Activated T-cell treated with anti-CD3 and anti-CD28 coated beads, Interleukin-2, amount 50 U/mL, for 72 hours (primary cell): ENCODE measurements around the gene ESR2. TPM values are rescaled to one million over a fixed set of nuclear protein-coding genes. Genes with fewer than 3 reads are reported as not detected.
A peak's percentile ranks its signal among the peaks of the same experiment; 100 is the strongest.

Experiments used
- ATAC-seq, 2 donors: fragments of 150-1000 bp; cut with Tn5 transposase; replicated peaks in 1 of 2; 2 replicates each; pipeline ENCODE4 v1.10.0; 2021; ENCODE audit warnings: moderate library complexity in 2 of 2, mild to moderate bottlenecking in 1 of 2
- DNase-seq, 2 donors: peaks; one replicate each; pipeline ENCODE4 v3.0.0; 2021 to 2022; ENCODE audit warnings: mixed read lengths in 1 of 2
- H3K27ac Mint-ChIP-seq: one replicate; pipeline ENCODE4 v1.8.0; 2022; ENCODE audit warnings: mild to moderate bottlenecking, moderate library complexity, mixed read lengths
- H3K27me3 Mint-ChIP-seq: one replicate; pipeline ENCODE4 v1.8.0; 2022; ENCODE audit warnings: low read depth, mixed read lengths
- H3K36me3 Mint-ChIP-seq, 2 donors: one replicate each; pipeline ENCODE4 v1.8.0; 2022; ENCODE audit warnings: mixed read lengths in 2 of 2, mild to moderate bottlenecking in 1 of 2; ENCODE audit not compliant: insufficient read depth in 2 of 2
- H3K4me1 Mint-ChIP-seq: one replicate; pipeline ENCODE4 v1.8.0; 2022; ENCODE audit warnings: low read depth, mixed read lengths
- H3K4me3 Mint-ChIP-seq, 2 donors: one replicate each; pipeline ENCODE4 v1.8.0; 2022; ENCODE audit warnings: mild to moderate bottlenecking in 2 of 2, mixed read lengths in 2 of 2, moderate library complexity in 2 of 2
- H3K9me3 Mint-ChIP-seq, 2 donors: one replicate each; pipeline ENCODE4 v1.8.0; 2022; ENCODE audit warnings: mixed read lengths in 2 of 2
- total RNA-seq, 2 donors: library from RNA; stranded (reverse); gene quantifications; one replicate each; pipeline ENCODE4 v1.2.3, GENCODE V29; 2022

The ESR2 gene
- total RNA-seq, 2 donors from 2014 or later: 0.23 to 1.0 TPM

DNA sequence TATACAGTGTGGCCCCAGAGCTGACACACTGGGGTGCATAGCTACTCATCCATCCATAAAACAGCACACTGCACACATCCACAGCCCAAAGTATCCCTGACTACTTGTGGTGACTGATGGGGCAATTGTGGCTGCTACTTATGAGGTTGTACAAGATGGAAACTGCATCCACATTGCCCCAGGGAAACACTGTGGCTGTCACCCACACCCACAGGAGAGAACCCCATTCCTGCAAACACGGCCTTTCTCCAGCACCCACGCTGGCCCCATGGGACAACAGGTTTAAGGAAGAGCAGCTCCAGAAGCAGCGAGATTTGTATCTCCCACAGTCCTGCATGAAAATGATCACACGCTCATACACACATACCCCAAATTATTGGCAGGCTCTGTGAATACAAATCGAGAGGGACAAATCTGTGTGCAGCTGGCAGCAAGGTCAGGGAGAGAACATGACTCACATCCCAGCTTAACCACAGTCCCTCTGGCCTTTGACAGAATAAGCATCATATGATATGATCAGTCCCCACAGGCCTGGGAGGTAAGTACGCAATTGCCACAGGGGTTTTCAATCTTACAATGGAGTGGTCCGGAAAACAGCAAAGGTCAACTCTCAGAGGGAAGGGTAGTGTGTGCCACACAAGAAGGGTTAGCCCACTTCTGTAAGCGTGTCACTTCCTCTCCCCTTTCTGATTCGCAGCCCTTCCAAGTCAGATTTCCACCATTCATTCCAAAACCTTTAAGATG is 61.9 kb downstream of the ESR2 start:
- Mint-ChIP-seq H3K4me3 (peak overlapping the region in 1 of 2 donors; percentile 38), H3K36me3 (no peaks in the 10 kb centered on the region), H3K27me3 (peaks cover 11% of the 10 kb centered on the region), H3K27ac (peak overlapping the region; percentile 49), H3K4me1 (peaks cover 20% of the 10 kb centered on the region), H3K9me3 (no peaks in the 10 kb centered on the region)
- peak; percentile 41 to 48 for DNase-seq
- peak; percentile 83 to 90 for ATAC-seq

DNA sequence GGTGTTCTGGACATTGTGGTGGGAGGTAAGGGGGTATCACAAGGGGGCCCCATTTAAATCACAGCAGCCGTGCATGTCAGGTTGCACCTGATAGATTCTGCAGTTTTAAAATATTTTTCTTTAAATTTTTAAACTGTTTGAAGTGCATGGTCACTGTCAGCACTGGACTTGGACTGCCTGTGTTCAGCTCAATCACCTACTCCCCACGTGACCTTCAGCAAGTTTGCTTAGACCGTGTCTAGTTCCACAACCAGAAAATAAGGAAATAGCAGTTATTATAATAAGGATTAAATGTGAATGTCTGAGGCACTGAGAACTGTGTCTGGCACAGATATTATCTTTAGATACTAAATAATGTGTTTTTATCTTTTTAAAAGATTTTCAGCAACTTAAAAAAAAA is 64.7 kb downstream of the ESR2 start:
- no peaks in the 10 kb centered on the region for H3K9me3 Mint-ChIP-seq
- H3K36me3 Mint-ChIP-seq: peaks cover 0 to 2% of the 10 kb centered on the region in 2 donors
- H3K4me3 Mint-ChIP-seq: no peak overlapping the region
- ATAC-seq (no peak), DNase-seq (no peak)
- H3K27ac Mint-ChIP-seq: no peak overlapping the region
- H3K4me1 Mint-ChIP-seq: peaks cover 12% of the 10 kb centered on the region
- H3K27me3 Mint-ChIP-seq: no peaks in the 10 kb centered on the region

DNA sequence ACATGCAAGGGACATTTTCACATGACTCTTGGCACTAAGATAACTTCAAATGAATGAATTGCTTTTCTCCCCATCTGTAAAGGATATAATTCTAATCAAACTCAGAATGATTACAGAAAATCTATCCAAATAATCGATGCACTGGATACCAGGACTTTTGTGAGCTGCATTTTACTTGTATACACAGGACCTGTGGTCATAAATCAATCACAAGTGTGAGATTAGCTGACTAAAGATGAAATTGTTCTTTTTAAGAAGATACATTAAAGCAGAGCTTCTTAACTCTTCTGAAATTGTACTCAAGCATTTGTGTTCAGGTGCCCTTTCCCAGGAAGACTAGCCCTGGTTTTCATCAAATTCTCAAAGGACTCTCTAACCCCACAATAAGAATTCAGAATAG is 66.3 kb downstream of the ESR2 start:
- H3K4me3 Mint-ChIP-seq: no peak overlapping the region
- ATAC-seq (no peak), DNase-seq (no peak)
- H3K36me3 Mint-ChIP-seq: peaks cover 0 to 2% of the 10 kb centered on the region in 2 donors
- H3K27ac Mint-ChIP-seq: no peak overlapping the region
- no peaks in the 10 kb centered on the region for H3K27me3 Mint-ChIP-seq
- H3K4me1 Mint-ChIP-seq: peaks cover 10% of the 10 kb centered on the region
- no peaks in the 10 kb centered on the region for H3K9me3 Mint-ChIP-seq

- ATAC-seq: no peak
- no peaks in the 10 kb centered on the region for H3K9me3 Mint-ChIP-seq
- no peak overlapping the region for H3K4me3 Mint-ChIP-seq
- H3K36me3 Mint-ChIP-seq: peaks cover 0 to 2% of the 10 kb centered on the region in 2 donors
- H3K4me1 Mint-ChIP-seq: no peaks in the 10 kb centered on the region
- no peaks in the 10 kb centered on the region for H3K27me3 Mint-ChIP-seq
- DNase-seq: no peak
- no peak overlapping the region for H3K27ac Mint-ChIP-seq
Measured at GRCh38 chr14:64225151-64225757, 68.9 kb downstream of the ESR2 start.

- no peaks in the 10 kb centered on the region for H3K27me3 Mint-ChIP-seq
- no peaks in the 10 kb centered on the region for H3K4me1 Mint-ChIP-seq
- H3K27ac Mint-ChIP-seq: no peak overlapping the region
- no peak for DNase-seq
- H3K4me3 Mint-ChIP-seq: no peak overlapping the region
- ATAC-seq: no peak
- H3K36me3 Mint-ChIP-seq: peaks cover 2% of the 10 kb centered on the region in 2 donors
- H3K9me3 Mint-ChIP-seq: no peaks in the 10 kb centered on the region
Measured at GRCh38 chr14:64221391-64222003, 72.7 kb downstream of the ESR2 start.

GRCh38 chr14:64220466-64220865 is 73.7 kb downstream of the ESR2 start:
- H3K4me3 Mint-ChIP-seq: no peak overlapping the region
- H3K9me3 Mint-ChIP-seq: no peaks in the 10 kb centered on the region
- no peaks in the 10 kb centered on the region for H3K27me3 Mint-ChIP-seq
- DNase-seq (no peak), ATAC-seq (no peak)
- peaks cover 2% of the 10 kb centered on the region in 2 donors for H3K36me3 Mint-ChIP-seq
- H3K27ac Mint-ChIP-seq: no peak overlapping the region
- H3K4me1 Mint-ChIP-seq: no peaks in the 10 kb centered on the region

GRCh38 chr14:64220056-64220455 is 74.1 kb downstream of the ESR2 start:
- Mint-ChIP-seq H3K4me1 (no peaks in the 10 kb centered on the region), H3K4me3 (no peak overlapping the region), H3K9me3 (no peaks in the 10 kb centered on the region), H3K27me3 (no peaks in the 10 kb centered on the region), H3K36me3 (peaks cover 2 to 3% of the 10 kb centered on the region in 2 donors), H3K27ac (no peak overlapping the region)
- no peak for ATAC-seq
- no peak for DNase-seq

- Mint-ChIP-seq H3K27ac (no peak overlapping the region), H3K4me1 (no peaks in the 10 kb centered on the region), H3K36me3 (peaks cover 2% of the 10 kb centered on the region in 2 donors)
Measured at GRCh38 chr14:64218344-64219240, 75.6 kb downstream of the ESR2 start.

DNA sequence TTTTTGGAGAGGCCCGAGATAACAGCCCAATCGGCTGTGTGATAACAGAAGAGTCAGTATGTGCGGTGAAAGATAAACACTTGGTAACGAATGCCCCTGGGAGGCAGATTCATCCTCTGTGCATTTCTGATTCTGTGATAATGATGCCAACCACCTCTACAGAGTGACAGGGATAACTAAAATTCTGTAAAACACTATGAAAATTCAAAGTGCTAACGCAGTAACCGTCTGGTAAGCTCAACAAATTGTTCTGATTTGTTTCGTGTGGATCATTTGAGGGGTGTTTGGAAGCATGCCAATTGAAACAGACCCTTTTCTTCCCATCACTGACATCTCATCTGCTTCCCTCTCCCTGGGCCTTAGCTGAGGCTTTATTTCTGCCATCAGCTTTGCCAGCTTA is 76.3 kb downstream of the ESR2 start:
- Mint-ChIP-seq H3K27me3 (no peaks in the 10 kb centered on the region), H3K4me3 (no peak overlapping the region), H3K9me3 (no peaks in the 10 kb centered on the region), H3K36me3 (peaks cover 2% of the 10 kb centered on the region in 2 donors), H3K4me1 (no peaks in the 10 kb centered on the region), H3K27ac (no peak overlapping the region)
- DNase-seq (no peak), ATAC-seq (no peak)

More at GRCh38 chr14:64218344-64219240, 75.6 kb downstream of the ESR2 start:
- DNase-seq (no peak), ATAC-seq (peak in 1 of 2 donors; percentile 45)
- Mint-ChIP-seq H3K4me3 (no peak overlapping the region), H3K9me3 (no peaks in the 10 kb centered on the region), H3K27me3 (no peaks in the 10 kb centered on the region)

- no peaks in the 10 kb centered on the region for H3K9me3 Mint-ChIP-seq
- no peak overlapping the region for H3K27ac Mint-ChIP-seq
- no peak for DNase-seq
- no peak overlapping the region for H3K4me3 Mint-ChIP-seq
- H3K27me3 Mint-ChIP-seq: no peaks in the 10 kb centered on the region
- no peaks in the 10 kb centered on the region for H3K4me1 Mint-ChIP-seq
- H3K36me3 Mint-ChIP-seq: peaks cover 2% of the 10 kb centered on the region in 2 donors
- no peak for ATAC-seq
Measured at GRCh38 chr14:64217308-64217707, 76.9 kb downstream of the ESR2 start.

GRCh38 chr14:64215978-64216377 is 78.2 kb downstream of the ESR2 start:
- Mint-ChIP-seq H3K36me3 (peaks cover 2% of the 10 kb centered on the region in 2 donors), H3K27ac (no peak overlapping the region), H3K4me1 (no peaks in the 10 kb centered on the region), H3K9me3 (no peaks in the 10 kb centered on the region), H3K27me3 (no peaks in the 10 kb centered on the region), H3K4me3 (no peak overlapping the region)
- no peak for DNase-seq
- no peak for ATAC-seq

- no peak for ATAC-seq
- DNase-seq: no peak
- H3K9me3 Mint-ChIP-seq: no peaks in the 10 kb centered on the region
- no peak overlapping the region for H3K27ac Mint-ChIP-seq
- H3K36me3 Mint-ChIP-seq: peaks cover 2% of the 10 kb centered on the region in 2 donors
- H3K4me3 Mint-ChIP-seq: no peak overlapping the region
- H3K27me3 Mint-ChIP-seq: no peaks in the 10 kb centered on the region
- H3K4me1 Mint-ChIP-seq: no peaks in the 10 kb centered on the region
Measured at GRCh38 chr14:64215274-64215673, 78.9 kb downstream of the ESR2 start.
